ENCODE measurements around the gene SIRPD.
"Not testable (repeated sequence)": the region's sequence is repeated elsewhere in the genome, so short reads cannot be mapped to it uniquely, and the experiment has no call there.

The SIRPD gene

DNA sequence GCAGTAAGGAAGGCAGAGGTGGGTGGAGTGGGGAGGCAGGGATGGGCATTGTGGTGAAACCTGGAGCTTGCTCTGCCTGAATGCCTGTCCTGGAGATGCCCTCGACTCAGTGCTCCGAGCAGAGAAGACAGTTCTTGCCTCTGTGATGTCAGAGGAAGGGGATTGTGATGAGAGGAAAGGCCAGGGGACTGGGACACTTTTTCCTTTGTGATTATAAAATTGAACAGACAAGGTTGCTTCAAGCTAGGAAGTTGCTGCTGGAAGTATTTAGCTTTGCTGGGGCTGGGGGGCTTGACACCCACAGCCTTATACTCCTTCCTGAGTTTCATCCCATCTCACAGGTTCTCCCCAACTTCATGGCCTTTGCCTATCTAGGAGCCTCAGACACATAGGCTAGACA lies at the start of gene SIRPD:
TSS of gene SIRPD (minus strand) at position 101 of the 400 bp plus-strand sequence. CDS start at position 49, 52 bp downstream.
- no peak for DNase-seq (ENCODE audit: low read depth, low spot score)

- no peak for DNase-seq (ENCODE audit: low read depth, low spot score)
These were observed 43.2 kb upstream of the SIRPD start for GRCh38 chr20:1600736-1601135.

DNA sequence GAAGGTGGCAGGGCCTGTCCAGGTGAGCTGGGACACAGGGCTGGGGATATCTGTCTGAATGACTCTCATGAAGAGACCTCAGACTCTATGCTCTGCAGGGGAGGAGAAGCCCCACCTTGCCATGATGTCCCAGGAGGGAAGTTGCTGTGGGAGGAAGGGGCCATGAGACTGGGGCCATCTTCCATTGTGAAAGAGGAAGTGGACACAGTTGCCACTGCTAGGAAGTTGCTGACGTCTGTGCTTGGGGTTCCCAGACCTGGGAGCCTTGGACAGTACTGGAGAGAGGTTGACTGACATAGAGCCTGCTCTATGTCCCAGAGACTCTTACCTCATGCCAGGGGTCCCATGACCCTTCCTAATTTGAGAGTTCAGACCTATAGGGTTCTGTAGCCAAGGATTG lies 37.8 kb upstream of the SIRPD start:
- DNase-seq (ENCODE audit: low read depth, low spot score): no peak

GRCh38 chr20:1588533-1589460 lies 31.3 kb upstream of the SIRPD start:
- DNase-seq (ENCODE audit: low read depth, low spot score): no peak

- no peak for DNase-seq (ENCODE audit: low read depth, low spot score)
These were observed 30.5 kb upstream of the SIRPD start for GRCh38 chr20:1587781-1588532.

GRCh38 chr20:1579488-1579887 lies 22.0 kb upstream of the SIRPD start:
- no peak for DNase-seq (ENCODE audit: low read depth, low spot score)

DNA sequence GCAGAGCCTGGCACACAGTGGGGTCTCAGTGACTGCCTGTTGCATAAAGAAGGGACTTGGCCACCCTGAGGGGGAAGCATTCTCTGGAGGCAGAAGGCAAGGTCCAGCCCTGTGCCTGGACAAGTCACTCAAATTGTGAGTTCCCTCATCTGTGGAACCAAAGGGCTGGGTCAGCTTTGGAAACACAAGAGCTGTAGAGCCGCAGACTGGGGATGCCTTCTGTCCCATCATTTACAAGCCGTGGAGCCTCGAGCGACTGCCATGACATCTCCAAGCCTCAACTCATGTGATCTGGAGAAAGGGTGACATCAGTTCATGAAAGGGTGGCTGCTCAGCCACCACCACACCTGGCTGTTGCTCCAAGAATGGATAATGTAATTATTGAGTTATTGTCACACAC lies 20.4 kb upstream of the SIRPD start:
- no peak for DNase-seq (ENCODE audit: low read depth, low spot score)

GRCh38 chr20:1577313-1577712 lies 19.8 kb upstream of the SIRPD start:
- DNase-seq (ENCODE audit: low read depth, low spot score): not testable (repeated sequence)

GRCh38 chr20:1576641-1577040 lies 19.1 kb upstream of the SIRPD start:
- DNase-seq (ENCODE audit: low read depth, low spot score): no peak

DNA sequence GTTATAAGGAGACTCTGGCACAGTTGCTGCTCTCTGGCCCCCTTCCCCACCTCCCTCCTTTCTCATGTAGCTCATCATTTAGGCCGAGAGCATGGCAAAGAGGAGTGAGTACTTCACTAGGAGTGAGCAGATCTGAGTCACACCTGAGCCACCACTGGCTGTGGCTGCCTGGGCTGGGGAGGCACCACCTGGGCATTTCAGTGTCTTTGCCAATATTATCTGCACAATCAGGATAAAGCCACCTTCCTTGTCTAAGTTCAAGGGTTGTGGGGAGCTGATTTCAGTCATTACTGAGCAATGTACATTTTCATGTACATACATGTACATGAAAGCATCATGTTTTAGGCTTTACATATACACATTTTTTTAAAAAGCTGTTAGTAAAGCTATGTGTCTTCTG lies 18.5 kb upstream of the SIRPD start:
- DNase-seq (ENCODE audit: low read depth, low spot score): not testable (repeated sequence)

GRCh38 chr20:1571583-1571982 lies 14.1 kb upstream of the SIRPD start:
- not testable (repeated sequence) for DNase-seq (ENCODE audit: low read depth, low spot score)

DNA sequence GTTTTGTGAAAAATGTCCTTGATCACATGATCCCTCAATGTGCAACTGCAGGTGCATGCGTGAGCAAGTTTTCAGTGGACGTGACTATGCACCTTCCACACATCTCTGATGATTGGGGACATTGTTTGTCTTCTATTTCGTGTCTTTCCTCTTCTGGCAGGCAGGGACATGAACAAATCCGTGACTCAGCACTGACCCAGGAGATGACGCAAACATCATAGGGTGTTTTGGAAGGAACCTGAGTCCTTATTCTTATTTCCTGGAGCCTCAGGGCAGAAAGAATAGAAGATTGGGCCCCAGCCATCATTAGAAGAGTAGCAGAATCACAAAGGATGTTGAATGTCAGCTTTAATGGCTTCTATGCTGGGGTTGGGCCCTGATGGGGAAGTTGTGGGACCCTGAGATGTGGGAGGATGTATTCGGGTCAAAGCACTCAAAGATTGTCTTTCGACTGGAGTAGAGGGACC lies 11.9 kb upstream of the SIRPD start:
- DNase-seq (ENCODE audit: low read depth, low spot score): no peak

DNA sequence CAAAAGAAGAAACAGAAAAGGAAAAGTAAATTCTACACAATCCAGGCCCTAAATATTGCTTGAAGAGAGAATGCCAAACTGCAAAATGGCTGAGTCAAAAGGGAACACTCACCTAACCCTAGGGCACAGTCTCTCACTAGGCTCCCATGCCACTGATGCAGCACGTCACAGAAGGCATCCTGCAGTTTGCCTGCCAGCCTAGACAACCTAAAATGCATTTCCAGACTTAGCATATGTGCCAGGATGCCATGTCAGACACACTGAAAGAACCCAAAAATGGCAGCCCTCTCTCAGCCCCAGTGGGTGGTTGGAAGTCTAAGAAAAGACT lies 10.6 kb upstream of the SIRPD start:
- DNase-seq (ENCODE audit: low read depth, low spot score): no peak

- peak; percentile 30 for DNase-seq (ENCODE audit: low read depth, low spot score)
These were observed 10.1 kb upstream of the SIRPD start for GRCh38 chr20:1567392-1568162.

GRCh38 chr20:1566701-1567100 lies 9.2 kb upstream of the SIRPD start:
- DNase-seq (ENCODE audit: low read depth, low spot score): peak; percentile 7

DNA sequence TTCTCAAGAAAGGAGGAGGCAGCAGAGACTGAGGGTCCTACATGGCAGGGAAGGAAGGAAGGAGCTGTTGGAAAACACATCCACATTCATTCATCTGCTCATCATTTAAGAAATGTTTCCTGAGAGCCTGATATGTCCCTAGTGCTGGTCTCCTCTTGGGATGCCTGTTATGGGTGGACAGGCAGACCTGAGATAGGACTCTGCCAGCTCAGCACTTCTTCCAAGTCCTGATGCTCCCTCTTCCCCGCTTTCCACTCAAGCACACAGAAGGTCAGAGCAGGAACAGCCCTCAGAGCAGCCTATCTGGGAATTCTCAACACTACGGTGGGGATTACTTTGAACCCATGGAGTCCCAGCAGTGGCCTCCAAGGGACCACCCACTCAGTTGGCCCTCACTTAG lies 8.0 kb upstream of the SIRPD start:
- DNase-seq (ENCODE audit: low read depth, low spot score): no peak

GRCh38 chr20:1563598-1563997 lies 6.1 kb upstream of the SIRPD start:
- no peak for DNase-seq (ENCODE audit: low read depth, low spot score)

GRCh38 chr20:1562622-1563021 lies 5.1 kb upstream of the SIRPD start:
- no peak for DNase-seq (ENCODE audit: low read depth, low spot score)

DNA sequence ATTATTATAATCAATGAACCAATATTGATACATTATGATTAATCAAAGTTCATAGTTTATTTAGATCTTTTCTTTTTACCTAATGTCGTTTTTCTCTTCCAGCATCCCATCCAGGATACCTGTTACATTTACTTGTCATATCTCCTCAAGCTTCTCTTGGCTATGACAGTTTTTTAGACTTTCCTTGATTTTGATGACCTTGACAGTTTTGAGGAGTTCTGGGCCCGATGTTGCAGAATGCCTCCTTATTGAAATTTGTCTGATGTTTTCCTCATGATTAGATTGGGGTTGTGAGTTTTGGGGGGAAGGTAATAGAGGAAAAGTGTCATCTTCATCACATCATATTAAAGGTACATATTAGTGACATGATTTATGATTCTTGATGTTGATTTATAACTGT lies 3.8 kb upstream of the SIRPD start:
- no peak for DNase-seq (ENCODE audit: low read depth, low spot score)

GRCh38 chr20:1555952-1556351 lies 1.6 kb downstream of the SIRPD start:
- no peak for DNase-seq (ENCODE audit: low read depth, low spot score)

DNA sequence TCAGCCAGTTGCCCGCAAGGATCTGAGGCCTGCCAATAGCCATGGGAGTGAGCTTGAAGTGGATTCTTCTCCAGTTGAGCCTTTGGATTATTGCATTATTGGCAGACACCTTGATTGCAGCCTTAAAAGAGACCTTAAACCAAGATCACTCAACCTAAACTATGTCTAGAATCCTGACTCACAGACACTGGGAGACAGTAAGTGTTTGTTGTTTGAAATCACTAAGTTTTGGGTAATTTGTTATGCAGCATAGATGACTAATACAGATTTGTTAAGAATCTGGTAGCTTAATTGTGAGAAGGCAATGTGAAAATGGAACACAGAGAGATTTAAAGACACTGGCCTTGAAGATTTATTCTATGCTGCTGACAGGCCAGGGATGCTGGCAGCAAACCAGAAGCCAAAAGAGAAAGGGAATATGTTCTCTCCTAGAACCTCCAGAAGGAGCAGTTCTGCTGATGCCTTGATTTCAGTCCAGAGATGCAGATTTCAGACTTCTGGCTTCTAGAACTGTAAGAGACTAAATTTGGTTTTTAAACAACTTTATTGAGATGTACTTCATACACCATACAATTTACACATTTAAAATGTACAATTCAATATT lies 17.6 kb downstream of the SIRPD start:
- no peak for DNase-seq (ENCODE audit: low read depth, low spot score)

DNA sequence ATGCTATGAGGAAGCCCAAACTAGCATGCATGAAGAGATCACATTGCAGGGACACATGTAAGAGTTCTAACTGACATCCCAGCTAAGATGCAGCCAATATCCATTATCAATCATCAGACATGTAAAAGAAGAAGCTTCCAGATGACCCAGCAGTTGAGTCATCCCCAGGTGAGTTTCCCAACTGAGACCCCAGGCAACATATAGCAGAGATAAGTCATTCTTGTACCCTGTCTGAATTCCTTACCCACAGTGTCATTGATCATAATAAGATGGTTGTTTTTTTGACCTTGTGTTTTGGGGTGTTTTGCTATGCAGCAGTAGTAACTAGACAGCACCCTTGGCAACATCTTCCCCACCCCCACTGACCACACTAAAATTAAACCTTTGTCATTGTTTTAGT lies 18.9 kb downstream of the SIRPD start:
- no peak for DNase-seq (ENCODE audit: low read depth, low spot score)
